Measurements from ENCODE around the gene TSEN2.

Gene TSEN2

DNA sequence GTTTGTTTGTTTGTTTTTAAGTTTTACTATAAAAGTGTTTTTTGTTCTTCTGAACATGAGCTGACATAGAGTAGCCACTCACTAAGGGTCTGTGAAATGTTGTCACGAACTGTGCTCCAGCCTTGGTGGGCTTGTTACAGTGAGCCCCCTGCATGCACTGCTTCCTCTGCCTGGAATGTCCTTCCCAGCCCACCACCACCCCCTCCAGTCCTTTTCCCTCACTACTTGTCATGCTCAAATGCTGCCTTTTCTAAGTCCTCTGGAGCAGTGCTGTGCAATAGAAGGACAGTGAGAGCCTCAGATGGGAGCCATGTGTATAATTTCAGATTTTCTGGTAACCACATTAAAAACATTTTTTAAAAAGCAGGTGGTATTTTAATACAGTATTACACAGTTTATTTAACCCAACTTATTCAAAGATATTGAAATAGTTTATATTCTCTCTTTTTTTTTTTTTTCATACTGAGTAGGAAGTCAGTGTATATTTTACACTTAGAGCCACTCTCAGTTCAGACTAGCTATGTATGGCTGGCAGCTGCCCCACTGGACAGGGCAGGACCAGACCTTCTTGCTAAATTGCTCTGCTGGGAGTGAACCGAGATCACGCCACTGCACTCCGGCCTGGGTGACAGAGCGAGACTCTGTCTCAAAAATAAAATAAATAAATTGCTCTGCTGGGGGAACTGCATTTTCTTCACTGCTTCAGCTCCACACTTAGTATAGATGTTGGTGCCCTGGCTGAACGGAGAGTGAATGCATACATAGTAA lies 34.2 kb downstream of the TSEN2 start:
- H3K36me3 ChIP-seq (ENCODE audit: control insufficient read depth, insufficient read depth, low read length), result peaks cover 1% of the 10 kb centered on the region
- H3K4me3 ChIP-seq (replicated peaks; ENCODE audit: low read depth, low read length), result no peak overlapping the region
- DNase-seq (ENCODE audit: extremely low read depth, insufficient read length), result no peak
- H3K27me3 ChIP-seq (replicated peaks; ENCODE audit: control insufficient read depth, insufficient read depth, low read length), result no peaks in the 10 kb centered on the region
- TF ChIP-seq, protein P1, sequence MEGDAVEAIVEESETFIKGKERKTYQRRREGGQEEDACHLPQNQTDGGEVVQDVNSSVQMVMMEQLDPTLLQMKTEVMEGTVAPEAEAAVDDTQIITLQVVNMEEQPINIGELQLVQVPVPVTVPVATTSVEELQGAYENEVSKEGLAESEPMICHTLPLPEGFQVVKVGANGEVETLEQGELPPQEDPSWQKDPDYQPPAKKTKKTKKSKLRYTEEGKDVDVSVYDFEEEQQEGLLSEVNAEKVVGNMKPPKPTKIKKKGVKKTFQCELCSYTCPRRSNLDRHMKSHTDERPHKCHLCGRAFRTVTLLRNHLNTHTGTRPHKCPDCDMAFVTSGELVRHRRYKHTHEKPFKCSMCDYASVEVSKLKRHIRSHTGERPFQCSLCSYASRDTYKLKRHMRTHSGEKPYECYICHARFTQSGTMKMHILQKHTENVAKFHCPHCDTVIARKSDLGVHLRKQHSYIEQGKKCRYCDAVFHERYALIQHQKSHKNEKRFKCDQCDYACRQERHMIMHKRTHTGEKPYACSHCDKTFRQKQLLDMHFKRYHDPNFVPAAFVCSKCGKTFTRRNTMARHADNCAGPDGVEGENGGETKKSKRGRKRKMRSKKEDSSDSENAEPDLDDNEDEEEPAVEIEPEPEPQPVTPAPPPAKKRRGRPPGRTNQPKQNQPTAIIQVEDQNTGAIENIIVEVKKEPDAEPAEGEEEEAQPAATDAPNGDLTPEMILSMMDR (IDR thresholded peaks at IDR 0.05; ENCODE audit: insufficient read depth, low read length, poor library complexity, severe bottlenecking), result no peak

DNA sequence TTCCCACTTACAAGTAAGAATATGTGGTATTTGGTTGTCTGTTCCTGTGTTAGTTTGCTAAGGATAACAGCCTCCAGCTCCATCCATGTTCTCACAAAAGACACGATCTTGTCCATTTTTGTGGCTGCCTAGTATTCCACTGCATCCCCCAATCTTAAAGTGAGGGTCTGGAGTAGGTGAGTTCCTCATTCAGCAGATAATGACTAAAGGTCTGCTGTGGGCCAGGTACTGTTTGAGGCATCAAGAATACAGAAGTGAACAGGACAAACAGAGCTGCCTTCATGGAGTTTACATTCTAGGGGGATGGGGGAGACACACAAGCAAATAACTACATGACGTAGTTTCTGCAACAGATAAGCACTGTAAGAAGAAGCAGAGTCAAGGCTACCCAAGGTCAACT lies 36.7 kb downstream of the TSEN2 start:
- Histone ChIP-seq H3K27me3 (replicated peaks; ENCODE audit: control insufficient read depth, insufficient read depth, low read length) (no peaks in the 10 kb centered on the region), H3K4me3 (replicated peaks; ENCODE audit: low read depth, low read length) (no peak overlapping the region), H3K36me3 (ENCODE audit: control insufficient read depth, insufficient read depth, low read length) (no peaks in the 10 kb centered on the region; the same call in none of the 2 replicates)
- TF ChIP-seq, protein P1 (IDR thresholded peaks at IDR 0.05; ENCODE audit: insufficient read depth, low read length, poor library complexity, severe bottlenecking), result no peak
- DNase-seq (ENCODE audit: extremely low read depth, insufficient read length), result no peak

DNA sequence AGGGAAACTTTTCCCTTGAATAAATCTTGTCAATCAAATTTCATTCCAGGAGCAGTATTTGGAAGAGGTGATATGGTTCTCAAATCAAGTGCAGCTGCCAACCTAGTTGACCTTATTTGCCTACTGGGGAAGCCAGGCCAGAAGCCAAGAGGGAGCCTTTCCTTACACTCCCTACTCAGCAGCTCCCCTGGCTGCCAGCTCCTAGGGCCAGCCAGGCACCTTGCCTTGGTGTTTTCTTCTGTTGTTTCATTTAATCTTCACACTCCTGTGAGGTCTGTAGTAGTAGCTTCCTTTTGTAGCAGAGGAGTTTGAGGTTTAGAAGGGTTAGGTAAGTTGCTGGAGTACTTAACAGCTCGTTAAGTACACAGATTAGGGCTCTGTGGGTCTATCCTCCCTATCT lies 38.4 kb downstream of the TSEN2 start:
- Histone ChIP-seq H3K4me3 (replicated peaks; ENCODE audit: low read depth, low read length) (no peak overlapping the region), H3K36me3 (ENCODE audit: control insufficient read depth, insufficient read depth, low read length) (no peaks in the 10 kb centered on the region; the same call in none of the 2 replicates), H3K27me3 (replicated peaks; ENCODE audit: control insufficient read depth, insufficient read depth, low read length) (no peaks in the 10 kb centered on the region)
- TF ChIP-seq, protein P1 (IDR thresholded peaks at IDR 0.05; ENCODE audit: insufficient read depth, low read length, poor library complexity, severe bottlenecking), result no peak
- no peak for DNase-seq (ENCODE audit: extremely low read depth, insufficient read length)

DNA sequence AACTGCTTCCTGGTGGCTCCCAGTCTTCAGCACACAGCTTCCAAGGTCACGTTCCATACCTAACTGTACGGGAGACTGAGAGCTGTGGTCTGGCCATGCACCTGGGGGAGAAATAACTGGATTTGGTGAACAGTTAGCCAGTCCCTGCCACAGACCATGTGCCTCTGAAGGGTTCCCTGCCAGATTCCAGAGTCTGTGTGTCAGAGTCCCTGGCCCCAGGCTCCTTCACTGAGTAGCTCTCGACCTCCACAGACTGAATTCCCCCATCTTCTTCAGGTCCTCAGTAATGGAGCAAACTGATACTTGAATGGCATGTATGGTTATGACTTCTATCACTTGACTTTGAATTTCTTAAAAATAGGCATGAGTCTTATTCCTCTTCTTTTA lies 43.5 kb downstream of the TSEN2 start:
- TF ChIP-seq, protein P1 (IDR thresholded peaks at IDR 0.05; ENCODE audit: insufficient read depth, low read length, poor library complexity, severe bottlenecking), result no peak
- Histone ChIP-seq H3K27me3 (replicated peaks; ENCODE audit: control insufficient read depth, insufficient read depth, low read length) (no peaks in the 10 kb centered on the region), H3K36me3 (ENCODE audit: control insufficient read depth, insufficient read depth, low read length) (no peaks in the 10 kb centered on the region; the same call in none of the 2 replicates), H3K4me3 (replicated peaks; ENCODE audit: low read depth, low read length) (no peak overlapping the region)
- no peak for DNase-seq (ENCODE audit: extremely low read depth, insufficient read length)

DNA sequence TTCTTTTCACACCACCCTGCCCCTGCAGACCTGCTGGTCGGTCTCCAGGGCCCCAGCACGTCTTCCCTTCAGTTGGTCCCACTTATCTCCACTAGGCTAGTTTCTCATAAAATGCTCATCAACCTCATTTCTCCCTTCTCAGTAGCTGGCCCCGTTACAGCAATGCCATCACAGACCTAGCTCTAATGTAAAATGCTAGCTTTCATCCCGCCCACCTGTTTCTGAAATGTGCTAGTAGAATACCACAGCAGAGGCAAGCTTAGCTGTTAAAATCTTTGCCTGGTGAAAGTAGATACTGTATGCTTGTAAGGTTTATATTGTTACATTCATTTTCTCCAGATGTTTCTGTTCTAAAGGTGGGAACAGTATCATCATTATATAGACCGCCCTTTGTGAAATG lies 47.9 kb downstream of the TSEN2 start:
- DNase-seq (ENCODE audit: extremely low read depth, insufficient read length), result no peak
- Histone ChIP-seq H3K4me3 (replicated peaks; ENCODE audit: low read depth, low read length) (no peak overlapping the region), H3K27me3 (replicated peaks; ENCODE audit: control insufficient read depth, insufficient read depth, low read length) (no peaks in the 10 kb centered on the region), H3K36me3 (ENCODE audit: control insufficient read depth, insufficient read depth, low read length) (no peaks in the 10 kb centered on the region; the same call in 1 of the 2 replicates)
- TF ChIP-seq, protein P1 (IDR thresholded peaks at IDR 0.05; ENCODE audit: insufficient read depth, low read length, poor library complexity, severe bottlenecking), result no peak
